GM12878 (cell line): ENCODE results near the gene PDZRN3. TPM values are rescaled to one million over a fixed set of nuclear protein-coding genes. Genes with fewer than 3 reads are reported as not detected.

Source experiments
- ATAC-seq: fragments of 200-7000 bp; cut with Tn5 transposase; 3 replicates; pipeline ENCODE4 v1.9.1; 2020; ENCODE audit warnings: mild to moderate bottlenecking, moderate library complexity
- BruUV-seq: library from RNA; stranded (reverse); fragments of 400-500 nt; replicated peaks from 2 replicates; lab custom pipeline; 2021; lab: Mats Ljungman, UMichigan
- CTCF ChIA-PET: fragments of 300-600 bp; sonication (Branson Sonifier 250); formaldehyde crosslinking; extraction: SDS; loops from one replicate; lab custom pipeline; 2021; ENCODE audit warnings: inconsistent platforms; lab: Yijun Ruan, JAX
- POLR2A ChIA-PET: fragments of 350-600 bp; formaldehyde crosslinking; extraction: SDS; loops from one replicate; lab custom pipeline; 2021; ENCODE audit warnings: inconsistent platforms; lab: Charles Lee
- RAD21 ChIA-PET: fragments of 300-600 bp; sonication (Branson Sonifier 250); formaldehyde crosslinking; loops from one replicate; lab custom pipeline; 2023; ENCODE audit warnings: antibody characterized with exemption; ENCODE audit not compliant: unreplicated experiment; lab: Charles Lee
- SMC1A ChIA-PET: fragments of 300-600 bp; sonication (Branson Sonifier 250); formaldehyde crosslinking; loops from one replicate; lab custom pipeline; 2023; ENCODE audit not compliant: unreplicated experiment, uncharacterized antibody; lab: Charles Lee
- DNase-seq: peaks from one replicate; pipeline ENCODE4 v3.0.0-alpha.2; 2011; ENCODE audit warnings: low read depth, low spot score
- FAIRE-seq: peaks from 3 replicates; lab custom pipeline; 2011; peaks lifted over from hg19 to GRCh38; lab: Jason Lieb, UNC
- H2AFZ ChIP-seq: 2 replicates; pipeline ENCODE4 v1.6.0; 2011; ENCODE audit warnings: low read depth, low read length, control low read depth; ENCODE audit not compliant: control insufficient read depth
- H3K27ac ChIP-seq: 2 replicates; pipeline ENCODE4 v1.5.1; 2011; ENCODE audit warnings: control low read depth; ENCODE audit not compliant: control insufficient read depth, insufficient read depth
- H3K27me3 ChIP-seq, 2 experiments: replicated peaks in 1 of 2; 2 replicates each; pipeline versions ENCODE4 v1.6.0 to v1.6.1; 2011; ENCODE audit warnings: low read length in 1 of 2; ENCODE audit not compliant: control insufficient read depth in 2 of 2, insufficient read depth in 2 of 2
- H3K36me3 ChIP-seq, 2 experiments: 2 replicates each; pipeline ENCODE4 v1.5.1; 2011; ENCODE audit warnings: low read length in 1 of 2; ENCODE audit not compliant: control insufficient read depth in 2 of 2, insufficient read depth in 2 of 2
- H3K4me1 ChIP-seq: 2 replicates; pipeline ENCODE4 v1.6.1; 2011; ENCODE audit warnings: mild to moderate bottlenecking, low read length, moderate library complexity, mixed read lengths; ENCODE audit not compliant: control insufficient read depth, insufficient read depth
- H3K4me2 ChIP-seq: 2 replicates; pipeline ENCODE4 v1.6.0; 2011; ENCODE audit warnings: control low read depth; ENCODE audit not compliant: control insufficient read depth, insufficient read depth
- H3K4me3 ChIP-seq: fragments of 200-600 bp; sonication (generic); 2 replicates; pipeline ENCODE4 v1.5.1; 2016
- H3K79me2 ChIP-seq: 2 replicates; pipeline ENCODE4 v1.6.0; 2011; ENCODE audit warnings: low read length; ENCODE audit not compliant: control insufficient read depth, insufficient read depth
- H3K9ac ChIP-seq: 2 replicates; pipeline ENCODE4 v1.8.0; 2011; ENCODE audit warnings: low read length, control low read depth, mixed read lengths; ENCODE audit not compliant: control insufficient read depth, insufficient read depth
- H3K9me3 ChIP-seq: replicated peaks from 3 replicates; pipeline ENCODE4 v1.5.1; 2011; ENCODE audit warnings: mild to moderate bottlenecking, low read length; ENCODE audit not compliant: control insufficient read depth, insufficient read depth
- H4K20me1 ChIP-seq: 2 replicates; pipeline ENCODE4 v1.6.0; 2011; ENCODE audit not compliant: control insufficient read depth, insufficient read depth
- ATF7 ChIP-seq: fragments of 450-650 bp; IDR thresholded peaks from 2 replicates; pipeline ENCODE4 v1.6.1; 2016; ENCODE audit warnings: low read depth, mild to moderate bottlenecking
- BACH1 ChIP-seq: fragments of 450-650 bp; IDR thresholded peaks from 2 replicates; pipeline ENCODE4 v1.6.1; 2017; ENCODE audit warnings: mild to moderate bottlenecking, borderline replicate concordance
- BCL11A ChIP-seq: IDR thresholded peaks from 2 replicates; pipeline ENCODE4 v1.6.1; 2011; ENCODE audit warnings: low read depth, low read length
- BHLHE40 ChIP-seq, 2 experiments: fragments of 450-650 bp in 1 of 2; IDR thresholded peaks; 2 replicates each; pipeline ENCODE4 v1.6.1; 2011 to 2017; ENCODE audit warnings: low read depth in 2 of 2, borderline replicate concordance in 1 of 2, improper control_type of control experiment in 1 of 2, low read length in 1 of 2, mild to moderate bottlenecking in 1 of 2
- BMI1 ChIP-seq: fragments of 450-650 bp; IDR thresholded peaks from 2 replicates; pipeline ENCODE4 v1.6.1; 2016; ENCODE audit warnings: mild to moderate bottlenecking, moderate library complexity, borderline replicate concordance
- CHD2 ChIP-seq: IDR thresholded peaks from 2 replicates; pipeline ENCODE4 v1.6.1; 2011; ENCODE audit warnings: low read depth, low read length, improper control_type of control experiment, borderline replicate concordance
- DPF2 ChIP-seq: fragments of 450-650 bp; IDR thresholded peaks from 2 replicates; pipeline ENCODE4 v1.6.1; 2017; ENCODE audit warnings: mild to moderate bottlenecking
- EP300 ChIP-seq, 2 experiments: fragments of 150-350 bp in 1 of 2; IDR thresholded peaks; 2 replicates each; pipeline ENCODE4 v1.6.1; 2011 to 2012; ENCODE audit warnings: low read depth in 2 of 2, low read length in 2 of 2, borderline replicate concordance in 1 of 2, improper control_type of control experiment in 1 of 2, inconsistent platforms in 1 of 2; ENCODE audit not compliant: control insufficient read depth in 1 of 2
- EZH2 ChIP-seq: IDR thresholded peaks from 2 replicates; pipeline ENCODE4 v1.6.1; 2012; ENCODE audit warnings: low read depth, mild to moderate bottlenecking, control low read depth, inconsistent platforms, low read length, borderline replicate concordance; ENCODE audit not compliant: control insufficient read depth
- IKZF1 ChIP-seq: fragments of 450-650 bp; conservative IDR thresholded peaks from 2 replicates; pipeline ENCODE4 v1.6.1; 2017; ENCODE audit warnings: antibody characterized with exemption, mild to moderate bottlenecking
- IKZF2 ChIP-seq, 2 experiments: fragments of 450-650 bp; IDR thresholded peaks; 2 replicates each; pipeline ENCODE4 v1.6.1; 2017; ENCODE audit warnings: mild to moderate bottlenecking in 2 of 2, moderate library complexity in 2 of 2
- MLLT1 ChIP-seq: fragments of 450-650 bp; IDR thresholded peaks from 2 replicates; pipeline ENCODE4 v1.6.1; 2016; ENCODE audit warnings: mild to moderate bottlenecking
- PML ChIP-seq: IDR thresholded peaks from 2 replicates; pipeline ENCODE4 v1.6.1; 2012; ENCODE audit warnings: low read length, inconsistent platforms
- POU2F2 ChIP-seq: IDR thresholded peaks from 3 replicates; pipeline ENCODE4 v1.6.1; 2011; ENCODE audit warnings: low read depth, mild to moderate bottlenecking, low read length, borderline replicate concordance
- RELA ChIP-seq: fragments of 450-650 bp; IDR thresholded peaks from 2 replicates; pipeline ENCODE4 v1.8.0; 2014; ENCODE audit warnings: borderline replicate concordance; ENCODE audit not compliant: partially characterized antibody
- REST ChIP-seq: IDR thresholded peaks from 2 replicates; pipeline ENCODE4 v1.6.1; 2012; ENCODE audit warnings: mild to moderate bottlenecking, low read depth, low read length
- STAT3 ChIP-seq: IDR thresholded peaks from 2 replicates; pipeline ENCODE4 v1.6.1; 2011; ENCODE audit warnings: low read depth, low read length, improper control_type of control experiment
- ZZZ3 ChIP-seq: IDR thresholded peaks from 2 replicates; pipeline ENCODE4 v1.6.1; 2011; ENCODE audit warnings: low read depth; ENCODE audit not compliant: control insufficient read depth, insufficient read length
- WGBS: methylation state at CpG from one replicate; pipeline ENCODE4 v1.1.6; 2016; ENCODE audit warnings: low lambda C conversion rate; ENCODE audit not compliant: insufficient replicate concordance, insufficient coverage; ENCODE audit errors: missing lambda C conversion rate; 5-methylcytosine and 5-hydroxymethylcytosine counted together
- in situ Hi-C: fragments of 300-500 bp; cut with MboI; formaldehyde crosslinking; loops from 9 replicates; pipeline ENCODE4 v1.14.3; 2018; ENCODE audit warnings: mixed read lengths
- intact Hi-C: fragments of 100-400 bp; cut with micrococcal nuclease; formaldehyde crosslinking; loops from one replicate; pipeline ENCODE4 v1.14.2; 2022; ENCODE audit not compliant: unreplicated experiment
- polyA plus RNA-seq, 11 experiments: library from polyadenylated mRNA; depleted of rRNA in 4 of 11; unstranded in 6 of 11; stranded (reverse) in 5 of 11; fragments of >200 nt; fragmentation: Nextera tagmentation in 4 of 11; fragmentation: Illumina TruSeq in 1 of 11; extraction: Ambion mirVana in 4 of 11; extraction: Trizol in 1 of 11; gene quantifications; 1 replicate in 1 of 11; 2 replicates in 10 of 11; pipeline versions ENCODE4 v1.2.1 to v1.2.3, GENCODE V29; 2011 to 2016; ENCODE audit warnings: inconsistent platforms in 2 of 11, missing spikeins in 2 of 11, low read depth in 1 of 11
- total RNA-seq, 4 experiments: library from RNA; depleted of rRNA in 3 of 4; stranded (reverse); fragments of >200 nt in 3 of 4; fragmentation: Illumina TruSeq in 1 of 4; extraction: Trizol in 1 of 4; gene quantifications; 2 replicates each; pipeline versions ENCODE4 v1.2.1 to v1.2.3, GENCODE V29; 2013 to 2021
- TF ChIP-seq, protein P1 (sequence below): fragments of 450-650 bp; IDR thresholded peaks from 2 replicates; pipeline ENCODE4 v1.6.1; 2017; ENCODE audit warnings: low read depth, mild to moderate bottlenecking, moderate library complexity

Gene PDZRN3
- total and polyA plus RNA-seq, 10 of the 15 experiments (the other 5 are each of a cell fraction or from before 2014, with no cell fraction given) = 0.07 to 0.37 (median 0.12) TPM; not detected in 6

DNA sequence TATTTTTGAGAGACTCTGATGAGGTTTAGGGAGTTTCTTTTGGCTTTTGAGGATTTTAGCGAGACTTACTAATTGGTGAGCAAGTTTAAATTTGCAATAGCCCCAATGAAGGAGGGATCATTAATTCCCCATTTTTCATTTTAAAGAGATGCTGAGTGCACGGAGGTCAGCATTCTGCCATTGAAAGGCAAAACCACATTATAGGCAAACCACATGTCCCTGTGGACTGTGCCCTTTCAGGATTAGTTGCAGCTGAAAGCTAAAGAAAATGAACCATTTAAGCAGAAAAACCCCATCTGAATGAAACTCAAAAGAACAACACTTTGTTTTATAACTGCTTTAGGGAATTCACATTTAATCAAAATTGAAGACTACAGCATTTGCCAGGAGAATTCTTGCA lies 246.5 kb downstream of the PDZRN3 start:
- DNase-seq (peak; percentile 8), FAIRE-seq (no peak), ATAC-seq (peak; percentile 83)
- WGBS = 14% methylated on average over 2 of the region's 2 CpGs
- in situ Hi-C loops (no loop called here), intact Hi-C loops (loop anchor here (2.0 kb wide), 1 partner anchor 71 kb away; no protein-coding TSS in a partner anchor)
- H4K20me1 ChIP-seq = no peaks in the 10 kb centered on the region
- no peaks in the 10 kb centered on the region for H3K36me3 ChIP-seq
- ChIA-PET POLR2A (no interaction called here), RAD21 (no interaction called here), CTCF (no interaction called here), SMC1A (no interaction called here)
- H3K4me1 ChIP-seq = no peaks in the 10 kb centered on the region
- no peaks in the 10 kb centered on the region for H3K27me3 ChIP-seq
- H3K4me3 ChIP-seq = no peak overlapping the region
- H3K9me3 ChIP-seq = no peaks in the 10 kb centered on the region
- H3K27ac ChIP-seq = no peak overlapping the region
- H2AFZ ChIP-seq = no peak overlapping the region
- H3K79me2 ChIP-seq = no peaks in the 10 kb centered on the region
- no peak overlapping the region for H3K4me2 ChIP-seq
- BruUV-seq = no TSS peak
- no peak overlapping the region for H3K9ac ChIP-seq
- TF ChIP-seq BCL11A (peak; percentile 63; the same call in 1 of the 2 replicates), EZH2 (no peak), ATF7 (peak; percentile 24; the same call in 1 of the 2 replicates), MLLT1 (peak; percentile 70; the same call in 1 of the 2 replicates), EP300 (IDR thresholded peaks at IDR 0.05; ENCODE audit: borderline replicate concordance in 1 of 2, control insufficient read depth in 1 of 2, low read depth in 2 of 2, low read length in 2 of 2) (peak in 1 of 2 experiments; percentile 56; a peak in 2 of 4 replicates), ZZZ3 (no peak), BHLHE40 (IDR thresholded peaks at IDR 0.05; ENCODE audit: borderline replicate concordance in 1 of 2, low read depth in 2 of 2, low read length in 1 of 2) (peak in 1 of 2 experiments; percentile 52; a peak in 2 of 4 replicates), IKZF1 (peak; percentile 61), REST (no peak), IKZF2 (IDR thresholded peaks at IDR 0.05) (peak; percentile 63 to 73; a peak in 3 of 4 replicates), PML (no peak), STAT3 (no peak), BMI1 (peak; percentile 75), BACH1 (no peak), CHD2 (no peak), POU2F2 (no peak), DPF2 (peak; percentile 87), RELA (no peak)
- TF ChIP-seq, protein P1, sequence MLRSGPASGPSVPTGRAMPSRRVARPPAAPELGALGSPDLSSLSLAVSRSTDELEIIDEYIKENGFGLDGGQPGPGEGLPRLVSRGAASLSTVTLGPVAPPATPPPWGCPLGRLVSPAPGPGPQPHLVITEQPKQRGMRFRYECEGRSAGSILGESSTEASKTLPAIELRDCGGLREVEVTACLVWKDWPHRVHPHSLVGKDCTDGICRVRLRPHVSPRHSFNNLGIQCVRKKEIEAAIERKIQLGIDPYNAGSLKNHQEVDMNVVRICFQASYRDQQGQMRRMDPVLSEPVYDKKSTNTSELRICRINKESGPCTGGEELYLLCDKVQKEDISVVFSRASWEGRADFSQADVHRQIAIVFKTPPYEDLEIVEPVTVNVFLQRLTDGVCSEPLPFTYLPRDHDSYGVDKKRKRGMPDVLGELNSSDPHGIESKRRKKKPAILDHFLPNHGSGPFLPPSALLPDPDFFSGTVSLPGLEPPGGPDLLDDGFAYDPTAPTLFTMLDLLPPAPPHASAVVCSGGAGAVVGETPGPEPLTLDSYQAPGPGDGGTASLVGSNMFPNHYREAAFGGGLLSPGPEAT = peak; percentile 37; the same call in 1 of the 2 replicates
